IPS-NIHi7 (cell line): ENCODE measurements around the gene DNAJC22.
"Not testable (repeated sequence)": the region's sequence is repeated elsewhere in the genome, so short reads cannot be mapped to it uniquely, and the experiment has no call there.

Experiments used
- DNase-seq: peaks from one replicate; pipeline ENCODE4 v3.0.0; 2012; ENCODE audit warnings: mixed read lengths; ENCODE audit errors: extremely low spot score

The DNAJC22 gene

GRCh38 chr12:49346659-49347310 is at the start of gene DNAJC22:
TSS of gene DNAJC22 (plus strand) at chr12:49346888. CDS start at chr12:49348873, 1,985 bp downstream.
- no peak for DNase-seq

- DNase-seq = no peak
Measured at GRCh38 chr12:49297695-49298060, 49.0 kb upstream of the DNAJC22 start.

GRCh38 chr12:49298160-49298559 is 48.5 kb upstream of the DNAJC22 start:
- no peak for DNase-seq

- DNase-seq = no peak
Measured at GRCh38 chr12:49301760-49302159, 44.9 kb upstream of the DNAJC22 start.

- DNase-seq = no peak
Measured at GRCh38 chr12:49304161-49304560, 42.5 kb upstream of the DNAJC22 start.

- DNase-seq = no peak
Measured at GRCh38 chr12:49305762-49306510, 40.8 kb upstream of the DNAJC22 start.

GRCh38 chr12:49309386-49309785 is 37.3 kb upstream of the DNAJC22 start:
- no peak for DNase-seq

- DNase-seq = not testable (repeated sequence)
Measured at GRCh38 chr12:49310451-49311000, 36.2 kb upstream of the DNAJC22 start.

GRCh38 chr12:49314811-49315210 is 31.9 kb upstream of the DNAJC22 start:
- DNase-seq = no peak

GRCh38 chr12:49317118-49317517 is 29.6 kb upstream of the DNAJC22 start:
- DNase-seq = not testable (repeated sequence)

- not testable (repeated sequence) for DNase-seq
Measured at GRCh38 chr12:49320411-49321103, 26.1 kb upstream of the DNAJC22 start.

GRCh38 chr12:49322367-49322707 is 24.4 kb upstream of the DNAJC22 start:
- no peak for DNase-seq

GRCh38 chr12:49322708-49323523 is 23.8 kb upstream of the DNAJC22 start, which contains the start of gene TROAP:
TSS of gene TROAP (plus strand) at chr12:49323255. CDS start at chr12:49323609, 354 bp downstream.
- peak; percentile 100 for DNase-seq

GRCh38 chr12:49323524-49324097 is 23.1 kb upstream of the DNAJC22 start:
- DNase-seq = no peak

GRCh38 chr12:49325606-49326005 is 21.1 kb upstream of the DNAJC22 start:
- no peak for DNase-seq

- no peak for DNase-seq
Measured at GRCh38 chr12:49327368-49327767, 19.3 kb upstream of the DNAJC22 start.

- no peak for DNase-seq
Measured at GRCh38 chr12:49327887-49328286, 18.8 kb upstream of the DNAJC22 start.

- DNase-seq = no peak
Measured at GRCh38 chr12:49328816-49329215, 17.9 kb upstream of the DNAJC22 start.

- DNase-seq = no peak
Measured at GRCh38 chr12:49330032-49330619, 16.6 kb upstream of the DNAJC22 start.

- no peak for DNase-seq
Measured at GRCh38 chr12:49330631-49331379, 15.9 kb upstream of the DNAJC22 start.
